Panc1 (cell line): Measurements from ENCODE around the gene LY9. TPM values are rescaled to one million over a fixed set of nuclear protein-coding genes. Genes with fewer than 3 reads are reported as not detected.
"Not testable (repeated sequence)": the region's sequence is repeated elsewhere in the genome, so short reads cannot be mapped to it uniquely, and the experiment has no call there.

Experiments
- ATAC-seq: fragments of 200-7000 bp; cut with Tn5 transposase; 2 replicates; pipeline ENCODE4 v1.9.1; 2020; ENCODE audit warnings: mild to moderate bottlenecking, moderate library complexity
- BruUV-seq: library from RNA; stranded (reverse); fragments of 400-500 nt; replicated peaks from 2 replicates; lab custom pipeline; 2021; lab: Mats Ljungman, UMichigan
- CTCF ChIA-PET: fragments of 300-600 bp; sonication (Branson Sonifier 250); formaldehyde crosslinking; loops from one replicate; lab custom pipeline; 2022; ENCODE audit warnings: antibody characterized with exemption; lab: Charles Lee
- POLR2A ChIA-PET: fragments of 300-600 bp; sonication (Branson Sonifier 250); formaldehyde crosslinking; loops from one replicate; lab custom pipeline; 2022; ENCODE audit warnings: antibody characterized with exemption; lab: Charles Lee
- DNase-seq: peaks from one replicate; pipeline ENCODE4 v3.0.0-alpha.2; 2010; ENCODE audit warnings: low read depth, low spot score
- H3K27ac ChIP-seq: 2 replicates; pipeline ENCODE4 v1.5.1; 2011; ENCODE audit warnings: mild to moderate bottlenecking, low read length, inconsistent platforms
- H3K27me3 ChIP-seq: fragments of 200-500 bp; sonication (Bioruptor generic); 2 replicates; pipeline ENCODE4 v1.6.0; 2014; ENCODE audit warnings: low read length, inconsistent platforms; ENCODE audit not compliant: control insufficient read depth, insufficient read depth
- H3K36me3 ChIP-seq: fragments of 200-500 bp; sonication (Bioruptor generic); 2 replicates; pipeline ENCODE4 v1.5.1; 2014; ENCODE audit warnings: inconsistent platforms, mild to moderate bottlenecking, low read length, moderate library complexity; ENCODE audit not compliant: control insufficient read depth, insufficient read depth
- H3K4me1 ChIP-seq: 2 replicates; pipeline ENCODE4 v1.5.1; 2011; ENCODE audit warnings: inconsistent platforms, mild to moderate bottlenecking, low read length, moderate library complexity; ENCODE audit not compliant: control insufficient read depth, insufficient read depth
- H3K4me3 ChIP-seq, 2 experiments: 2 replicates each; pipeline ENCODE4 v1.5.1; 2011 to 2012; ENCODE audit warnings: low read depth in 2 of 2, low read length in 2 of 2, mild to moderate bottlenecking in 2 of 2, inconsistent platforms in 1 of 2, moderate library complexity in 1 of 2
- H3K9me3 ChIP-seq: fragments of 200-500 bp; sonication (Bioruptor generic); 2 replicates; pipeline ENCODE4 v1.5.1; 2014; ENCODE audit warnings: low read depth, mild to moderate bottlenecking, inconsistent platforms, low read length, moderate library complexity; ENCODE audit not compliant: control insufficient read depth, insufficient read depth
- POLR2AphosphoS5 ChIP-seq: IDR thresholded peaks from 2 replicates; pipeline ENCODE4 v1.6.1; 2012; ENCODE audit warnings: mild to moderate bottlenecking, low read depth, low read length, moderate library complexity
- REST ChIP-seq, 2 experiments: IDR thresholded peaks; 2 replicates each; pipeline ENCODE4 v1.6.1; 2011 to 2012; ENCODE audit warnings: low read depth in 2 of 2, control low read depth in 1 of 2, low read length in 1 of 2, mild to moderate bottlenecking in 1 of 2, moderate library complexity in 1 of 2; ENCODE audit not compliant: insufficient read depth in 1 of 2
- SIN3A ChIP-seq: IDR thresholded peaks from 2 replicates; pipeline ENCODE4 v1.6.1; 2012; ENCODE audit warnings: low read depth, mild to moderate bottlenecking, low read length, moderate library complexity, borderline replicate concordance; ENCODE audit not compliant: insufficient read depth
- TCF7L2 ChIP-seq: IDR thresholded peaks from 2 replicates; pipeline ENCODE4 v1.6.1; 2011; ENCODE audit warnings: mild to moderate bottlenecking, low read depth, low read length, inconsistent platforms
- in situ Hi-C: cut with HindIII; loops from 2 replicates; pipeline ENCODE4 v1.10.0; 2016; ENCODE audit warnings: low sequenced_read_pairs, low pct_unique_long_range_greater_than_20kb
- intact Hi-C: fragments of 100-400 bp; cut with micrococcal nuclease; formaldehyde crosslinking; loops from one replicate; pipeline ENCODE4 v1.10.0; 2022; ENCODE audit not compliant: unreplicated experiment
- total RNA-seq: library from RNA; stranded (reverse); gene quantifications from one replicate; pipeline ENCODE4 v1.2.1, GENCODE V29; 2021; ENCODE audit not compliant: unreplicated experiment
- TF ChIP-seq, protein P1 (sequence below): fragments of 450-650 bp; IDR thresholded peaks from 2 replicates; pipeline ENCODE4 v1.5.1; 2017; ENCODE audit warnings: mild to moderate bottlenecking

Gene LY9
- total RNA-seq, 1 experiment from 2014 or later, result 0.10 TPM

DNA sequence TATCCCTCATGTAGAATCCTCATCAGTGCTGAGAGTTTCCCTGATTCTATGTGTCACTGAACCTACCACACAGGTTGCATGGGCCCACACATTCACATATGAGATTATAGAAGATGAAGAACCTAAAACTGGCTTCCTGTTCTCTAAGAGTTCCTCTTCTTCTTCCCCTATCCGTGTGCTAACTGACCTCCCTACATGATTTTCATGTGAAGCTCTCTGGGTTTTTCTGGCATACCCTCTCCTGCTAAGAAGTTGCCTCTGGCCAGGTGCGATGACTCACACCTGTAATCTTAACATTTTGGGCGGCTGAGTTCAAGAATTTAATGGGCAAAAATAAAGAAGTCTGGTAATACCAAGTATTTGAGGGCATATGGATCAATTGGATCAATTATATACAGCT is 72.2 kb downstream of the LY9 start:
- Histone ChIP-seq H3K36me3 (no peaks in the 10 kb centered on the region), H3K27me3 (0 out of 2 replicates have a peak, but pooled peaks cover 2% of the 10 kb centered on the region), H3K27ac (no peak overlapping the region), H3K4me1 (no peaks in the 10 kb centered on the region), H3K4me3 (no peak overlapping the region), H3K9me3 (no peaks in the 10 kb centered on the region)
- in situ Hi-C loops, result no loop called here
- intact Hi-C loops, result no loop called here
- CTCF ChIA-PET, result no interaction called here
- POLR2A ChIA-PET, result no interaction called here
- DNase-seq, result no peak
- TF ChIP-seq POLR2AphosphoS5 (no peak), REST (IDR thresholded peaks at IDR 0.05; ENCODE audit: insufficient read depth in 1 of 2, low read depth in 2 of 2, low read length in 1 of 2) (no peak), TCF7L2 (no peak), SIN3A (no peak)
- TF ChIP-seq, protein P1, sequence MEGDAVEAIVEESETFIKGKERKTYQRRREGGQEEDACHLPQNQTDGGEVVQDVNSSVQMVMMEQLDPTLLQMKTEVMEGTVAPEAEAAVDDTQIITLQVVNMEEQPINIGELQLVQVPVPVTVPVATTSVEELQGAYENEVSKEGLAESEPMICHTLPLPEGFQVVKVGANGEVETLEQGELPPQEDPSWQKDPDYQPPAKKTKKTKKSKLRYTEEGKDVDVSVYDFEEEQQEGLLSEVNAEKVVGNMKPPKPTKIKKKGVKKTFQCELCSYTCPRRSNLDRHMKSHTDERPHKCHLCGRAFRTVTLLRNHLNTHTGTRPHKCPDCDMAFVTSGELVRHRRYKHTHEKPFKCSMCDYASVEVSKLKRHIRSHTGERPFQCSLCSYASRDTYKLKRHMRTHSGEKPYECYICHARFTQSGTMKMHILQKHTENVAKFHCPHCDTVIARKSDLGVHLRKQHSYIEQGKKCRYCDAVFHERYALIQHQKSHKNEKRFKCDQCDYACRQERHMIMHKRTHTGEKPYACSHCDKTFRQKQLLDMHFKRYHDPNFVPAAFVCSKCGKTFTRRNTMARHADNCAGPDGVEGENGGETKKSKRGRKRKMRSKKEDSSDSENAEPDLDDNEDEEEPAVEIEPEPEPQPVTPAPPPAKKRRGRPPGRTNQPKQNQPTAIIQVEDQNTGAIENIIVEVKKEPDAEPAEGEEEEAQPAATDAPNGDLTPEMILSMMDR, result no peak
- ATAC-seq, result no peak
- no TSS peak for BruUV-seq

- POLR2A ChIA-PET, result no interaction called here
- Histone ChIP-seq H3K9me3 (no peaks in the 10 kb centered on the region), H3K4me1 (no peaks in the 10 kb centered on the region), H3K27ac (no peak overlapping the region), H3K4me3 (no peak overlapping the region), H3K36me3 (no peaks in the 10 kb centered on the region), H3K27me3 (0 out of 2 replicates have a peak, but pooled peaks cover 2% of the 10 kb centered on the region)
- intact Hi-C loops (no loop called here), in situ Hi-C loops (no loop called here)
- ATAC-seq, result no peak
- TF ChIP-seq TCF7L2 (no peak), POLR2AphosphoS5 (no peak), REST (IDR thresholded peaks at IDR 0.05; ENCODE audit: insufficient read depth in 1 of 2, low read depth in 2 of 2, low read length in 1 of 2) (no peak), SIN3A (no peak)
- TF ChIP-seq, protein P1, result no peak
- no TSS peak for BruUV-seq
- DNase-seq, result no peak
- CTCF ChIA-PET, result no interaction called here
Measured at GRCh38 chr1:160874935-160875334, 79.0 kb downstream of the LY9 start.

DNA sequence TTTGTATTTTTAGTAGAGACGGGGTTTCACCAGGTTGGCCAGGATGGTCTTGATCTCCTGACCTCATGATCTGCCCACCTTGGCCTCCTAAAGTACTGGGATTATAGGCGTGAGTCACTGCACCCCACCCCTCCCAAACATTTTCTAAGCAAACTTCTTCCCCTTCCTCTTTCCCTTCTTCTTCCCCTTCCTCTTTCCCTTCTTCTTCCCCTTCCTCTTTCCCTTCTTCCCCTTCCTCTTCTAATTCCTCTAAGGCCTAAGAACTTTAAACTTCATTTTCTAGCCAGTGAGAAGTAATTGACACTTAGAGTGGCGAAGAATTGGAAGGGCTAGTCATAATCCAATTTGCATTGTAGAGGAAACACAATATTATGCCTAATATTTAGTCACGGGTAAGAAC is 79.6 kb downstream of the LY9 start:
- H3K9me3 ChIP-seq, intact Hi-C loops: not testable (repeated sequence)

More for the DNA sequence above, 79.6 kb downstream of the LY9 start:
- H3K36me3 ChIP-seq, POLR2A ChIA-PET, H3K27ac ChIP-seq, DNase-seq, BruUV-seq, H3K4me1 ChIP-seq, ATAC-seq, CTCF ChIA-PET, in situ Hi-C loops, H3K27me3 ChIP-seq, H3K4me3 ChIP-seq: not testable (repeated sequence)
